ENCODE results near the gene TMEM218. TPM values are rescaled to one million over a fixed set of nuclear protein-coding genes. Genes with fewer than 3 reads are reported as not detected.
A peak's percentile ranks its signal among the peaks of the same experiment; 100 is the strongest.

Gene TMEM218
- total RNA-seq, 1 experiment from 2014 or later, result 17.9 TPM

- Histone ChIP-seq H3K4me1 (ENCODE audit: control insufficient read depth in 1 of 2, insufficient read depth in 2 of 2, low read length in 2 of 2) (no peaks in the 10 kb centered on the region), H3K27me3 (ENCODE audit: insufficient read depth, low read length) (no peaks in the 10 kb centered on the region), H3K27ac (ENCODE audit: low read depth, low read length) (no peak overlapping the region), H3K9ac (ENCODE audit: low read length) (no peak overlapping the region), H3K9me2 (ENCODE audit: insufficient read depth) (no peaks in the 10 kb centered on the region), H3K9me3 (ENCODE audit: control insufficient read depth in 1 of 2, insufficient read depth in 1 of 2, low read depth in 1 of 2, low read length in 2 of 2) (no peaks in the 10 kb centered on the region; a peak in 1 of 4 replicates), H4K20me1 (ENCODE audit: insufficient read depth) (no peaks in the 10 kb centered on the region), H3K4me3 (replicated peaks in 1 of 2; ENCODE audit: low read depth in 1 of 2, low read length in 2 of 2) (no peak overlapping the region), H3K4me2 (ENCODE audit: low read length) (no peak overlapping the region), H3K36me3 (ENCODE audit: control insufficient read depth in 1 of 2, insufficient read depth in 2 of 2, low read length in 2 of 2) (no peaks in the 10 kb centered on the region), H3K79me2 (ENCODE audit: insufficient read depth, low read length) (no peaks in the 10 kb centered on the region), H2AFZ (ENCODE audit: low read depth, low read length, poor library complexity, severe bottlenecking) (no peak overlapping the region)
- no TSS peak for BruUV-seq (replicated peaks)
- TF ChIP-seq EGR1 (IDR thresholded peaks at IDR 0.05; ENCODE audit: low read depth), result no peak
- ChIA-PET CTCF (no interaction called here), POLR2A (no interaction called here), RAD21 (ENCODE audit: low non-redundant PET in 1 of 2, low total read pairs in 2 of 2, uncharacterized antibody in 2 of 2, unreplicated experiment in 2 of 2) (no interaction called here)
- intact Hi-C loops (cut with micrococcal nuclease), result no loop called here
- ATAC-seq (no peak), DNase-seq (ENCODE audit: low read depth, low spot score) (no peak)
These were observed 44.3 kb upstream of the TMEM218 start for GRCh38 chr11:125155767-125156166.

- H3K9me3 ChIP-seq (ENCODE audit: control insufficient read depth in 1 of 2, insufficient read depth in 1 of 2, low read depth in 1 of 2, low read length in 2 of 2), result no peaks in the 10 kb centered on the region; a peak in 1 of 4 replicates
- no peaks in the 10 kb centered on the region for H3K4me1 ChIP-seq (ENCODE audit: control insufficient read depth in 1 of 2, insufficient read depth in 2 of 2, low read length in 2 of 2)
- no TSS peak for BruUV-seq (replicated peaks)
- TF ChIP-seq JUND (IDR thresholded peaks at IDR 0.05), result no peak
- H3K9me2 ChIP-seq (ENCODE audit: insufficient read depth), result no peaks in the 10 kb centered on the region
- ATAC-seq (no peak), DNase-seq (ENCODE audit: low read depth, low spot score) (no peak)
- intact Hi-C loops (cut with micrococcal nuclease), result no loop called here
- POLR2A ChIA-PET, result no interaction called here
- H3K27ac ChIP-seq (ENCODE audit: low read depth, low read length), result no peak overlapping the region
- no peaks in the 10 kb centered on the region for H3K36me3 ChIP-seq (ENCODE audit: control insufficient read depth in 1 of 2, insufficient read depth in 2 of 2, low read length in 2 of 2)
- no peak overlapping the region for H2AFZ ChIP-seq (ENCODE audit: low read depth, low read length, poor library complexity, severe bottlenecking)
- H3K27me3 ChIP-seq (ENCODE audit: insufficient read depth, low read length), result no peaks in the 10 kb centered on the region
- no peak overlapping the region for H3K9ac ChIP-seq (ENCODE audit: low read length)
- H3K79me2 ChIP-seq (ENCODE audit: insufficient read depth, low read length), result no peaks in the 10 kb centered on the region
- H3K4me3 ChIP-seq (replicated peaks in 1 of 2; ENCODE audit: low read depth in 1 of 2, low read length in 2 of 2), result no peak overlapping the region
- H3K4me2 ChIP-seq (ENCODE audit: low read length), result no peak overlapping the region
- CTCF ChIA-PET, result no interaction called here
- H4K20me1 ChIP-seq (ENCODE audit: insufficient read depth), result no peaks in the 10 kb centered on the region
- RAD21 ChIA-PET (ENCODE audit: low non-redundant PET in 1 of 2, low total read pairs in 2 of 2, uncharacterized antibody in 2 of 2, unreplicated experiment in 2 of 2), result no interaction called here
These were observed 43.6 kb upstream of the TMEM218 start for GRCh38 chr11:125155100-125155444.

GRCh38 chr11:125154378-125155099 is 43.1 kb upstream of the TMEM218 start:
- no peaks in the 10 kb centered on the region for H3K36me3 ChIP-seq (ENCODE audit: control insufficient read depth in 1 of 2, insufficient read depth in 2 of 2, low read length in 2 of 2)
- intact Hi-C loops (cut with micrococcal nuclease), result no loop called here
- H2AFZ ChIP-seq (ENCODE audit: low read depth, low read length, poor library complexity, severe bottlenecking), result no peak overlapping the region
- H3K4me3 ChIP-seq (replicated peaks in 1 of 2; ENCODE audit: low read depth in 1 of 2, low read length in 2 of 2), result no peak overlapping the region
- POLR2A ChIA-PET, result no interaction called here
- ATAC-seq, result 0 out of 2 replicates have a peak, but pooled peaks have one; percentile 22
- H3K4me1 ChIP-seq (ENCODE audit: control insufficient read depth in 1 of 2, insufficient read depth in 2 of 2, low read length in 2 of 2), result no peaks in the 10 kb centered on the region
- H3K4me2 ChIP-seq (ENCODE audit: low read length), result no peak overlapping the region
- no peak for DNase-seq (ENCODE audit: low read depth, low spot score)
- no peaks in the 10 kb centered on the region; a peak in 1 of 4 replicates for H3K9me3 ChIP-seq (ENCODE audit: control insufficient read depth in 1 of 2, insufficient read depth in 1 of 2, low read depth in 1 of 2, low read length in 2 of 2)
- H3K79me2 ChIP-seq (ENCODE audit: insufficient read depth, low read length), result no peaks in the 10 kb centered on the region
- H4K20me1 ChIP-seq (ENCODE audit: insufficient read depth), result no peaks in the 10 kb centered on the region
- no TSS peak for BruUV-seq (replicated peaks)
- CTCF ChIA-PET, result no interaction called here
- no peaks in the 10 kb centered on the region for H3K27me3 ChIP-seq (ENCODE audit: insufficient read depth, low read length)
- TF ChIP-seq EGR1 (IDR thresholded peaks at IDR 0.05; ENCODE audit: low read depth), result no peak
- no peak for TF ChIP-seq FOSL1 (IDR thresholded peaks at IDR 0.05; ENCODE audit: low read depth)
- no peak for TF ChIP-seq POLR2A (IDR thresholded peaks at IDR 0.05; ENCODE audit: borderline replicate concordance, extremely low read depth, insufficient read depth, insufficient read length)
- no peak for TF ChIP-seq CTCF (IDR thresholded peaks at IDR 0.05 in 2 of 3, conservative IDR thresholded peaks at IDR 0.05 in 1 of 3; ENCODE audit: borderline replicate concordance in 1 of 3, insufficient read depth in 1 of 3, low read depth in 2 of 3, low read length in 2 of 3)
- TF ChIP-seq YY1 (IDR thresholded peaks at IDR 0.05; ENCODE audit: extremely low read depth, insufficient replicate concordance, low read depth, low read length), result no peak
- no peak for TF ChIP-seq CEBPB (IDR thresholded peaks at IDR 0.05; ENCODE audit: low read depth)
- no peak for TF ChIP-seq ZNF274 (IDR thresholded peaks at IDR 0.05; ENCODE audit: low read depth, low read length)
- TF ChIP-seq EZH2 (IDR thresholded peaks at IDR 0.05), result no peak
- TF ChIP-seq CBX3 (IDR thresholded peaks at IDR 0.05; ENCODE audit: low read depth), result no peak
- TF ChIP-seq, protein P1, sequence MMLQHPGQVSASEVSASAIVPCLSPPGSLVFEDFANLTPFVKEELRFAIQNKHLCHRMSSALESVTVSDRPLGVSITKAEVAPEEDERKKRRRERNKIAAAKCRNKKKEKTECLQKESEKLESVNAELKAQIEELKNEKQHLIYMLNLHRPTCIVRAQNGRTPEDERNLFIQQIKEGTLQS (IDR thresholded peaks at IDR 0.05), result no peak
- TF ChIP-seq ZFX (IDR thresholded peaks at IDR 0.05), result no peak
- no peak for TF ChIP-seq SRF (IDR thresholded peaks at IDR 0.05; ENCODE audit: low read depth)
- TF ChIP-seq RAD21 (IDR thresholded peaks at IDR 0.05; ENCODE audit: low read depth), result no peak
- H3K9ac ChIP-seq (ENCODE audit: low read length), result no peak overlapping the region
- RAD21 ChIA-PET (ENCODE audit: low non-redundant PET in 1 of 2, low total read pairs in 2 of 2, uncharacterized antibody in 2 of 2, unreplicated experiment in 2 of 2), result no interaction called here
- H3K27ac ChIP-seq (ENCODE audit: low read depth, low read length), result no peak overlapping the region
- no peaks in the 10 kb centered on the region for H3K9me2 ChIP-seq (ENCODE audit: insufficient read depth)

All from HCT116 (cell line).